ENCODE measurements around the gene KRTAP26-1. TPM values are rescaled to one million over a fixed set of nuclear protein-coding genes. Genes with fewer than 3 reads are reported as not detected.

The KRTAP26-1 gene
- total and polyA plus RNA-seq, 2 experiments from 2014 or later = not detected

- H3F3A ChIP-seq (replicated peaks; ENCODE audit: low read depth) = no peaks in the 10 kb centered on the region
- Mint-ChIP-seq H3K4me1 (no peaks in the 10 kb centered on the region), H3K27me3 (ENCODE audit: insufficient read depth, low read depth, poor library complexity) (no peaks in the 10 kb centered on the region), H3K9me3 (no peaks in the 10 kb centered on the region), H3K36me3 (ENCODE audit: low read depth) (no peaks in the 10 kb centered on the region), H3K27ac (no peak overlapping the region), H3K4me3 (no peak overlapping the region)
- H2AFZ ChIP-seq = no peak overlapping the region
- ATAC-seq = no peak
- H3K4me2 ChIP-seq = no peak overlapping the region
- no peak overlapping the region for H3K4me3 ChIP-seq
- no peaks in the 10 kb centered on the region for H4K20me1 ChIP-seq (replicated peaks; ENCODE audit: insufficient read depth)
- no peaks in the 10 kb centered on the region for H3K9me2 ChIP-seq (ENCODE audit: insufficient read depth)
- H3K79me2 ChIP-seq (replicated peaks; ENCODE audit: insufficient read depth) = no peaks in the 10 kb centered on the region
- H3K27me3 ChIP-seq (ENCODE audit: insufficient read depth) = no peaks in the 10 kb centered on the region
- H3K27ac ChIP-seq (ENCODE audit: low read depth) = no peak overlapping the region
- H3K36me3 ChIP-seq (ENCODE audit: insufficient read depth) = no peaks in the 10 kb centered on the region
- TF ChIP-seq ZNF462 (CRISPR knock-in tag; IDR thresholded peaks at IDR 0.05) (no peak), JUNB (IDR thresholded peaks at IDR 0.05; ENCODE audit: unreplicated experiment) (no peak), POLR2AphosphoS5 (IDR thresholded peaks at IDR 0.05; ENCODE audit: low read depth) (no peak), ZNF331 (CRISPR knock-in tag; IDR thresholded peaks at IDR 0.05; ENCODE audit: low read depth) (no peak), EZH2 (IDR thresholded peaks at IDR 0.05; ENCODE audit: low read depth, unreplicated experiment) (no peak), REST (IDR thresholded peaks at IDR 0.05; ENCODE audit: unreplicated experiment) (no peak), ZNF114 (CRISPR knock-in tag; IDR thresholded peaks at IDR 0.05) (no peak), EZH2phosphoT487 (IDR thresholded peaks at IDR 0.05; ENCODE audit: unreplicated experiment) (no peak), NANOG (IDR thresholded peaks at IDR 0.05; ENCODE audit: borderline replicate concordance) (no peak), STAT1 (IDR thresholded peaks at IDR 0.05; ENCODE audit: unreplicated experiment) (no peak), CREB1 (CRISPR knock-in tag; IDR thresholded peaks at IDR 0.05; ENCODE audit: low read depth) (no peak)
- TF ChIP-seq, protein P1, sequence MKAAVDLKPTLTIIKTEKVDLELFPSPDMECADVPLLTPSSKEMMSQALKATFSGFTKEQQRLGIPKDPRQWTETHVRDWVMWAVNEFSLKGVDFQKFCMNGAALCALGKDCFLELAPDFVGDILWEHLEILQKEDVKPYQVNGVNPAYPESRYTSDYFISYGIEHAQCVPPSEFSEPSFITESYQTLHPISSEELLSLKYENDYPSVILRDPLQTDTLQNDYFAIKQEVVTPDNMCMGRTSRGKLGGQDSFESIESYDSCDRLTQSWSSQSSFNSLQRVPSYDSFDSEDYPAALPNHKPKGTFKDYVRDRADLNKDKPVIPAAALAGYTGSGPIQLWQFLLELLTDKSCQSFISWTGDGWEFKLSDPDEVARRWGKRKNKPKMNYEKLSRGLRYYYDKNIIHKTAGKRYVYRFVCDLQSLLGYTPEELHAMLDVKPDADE (IDR thresholded peaks at IDR 0.05) = no peak
- TF ChIP-seq, protein P2, sequence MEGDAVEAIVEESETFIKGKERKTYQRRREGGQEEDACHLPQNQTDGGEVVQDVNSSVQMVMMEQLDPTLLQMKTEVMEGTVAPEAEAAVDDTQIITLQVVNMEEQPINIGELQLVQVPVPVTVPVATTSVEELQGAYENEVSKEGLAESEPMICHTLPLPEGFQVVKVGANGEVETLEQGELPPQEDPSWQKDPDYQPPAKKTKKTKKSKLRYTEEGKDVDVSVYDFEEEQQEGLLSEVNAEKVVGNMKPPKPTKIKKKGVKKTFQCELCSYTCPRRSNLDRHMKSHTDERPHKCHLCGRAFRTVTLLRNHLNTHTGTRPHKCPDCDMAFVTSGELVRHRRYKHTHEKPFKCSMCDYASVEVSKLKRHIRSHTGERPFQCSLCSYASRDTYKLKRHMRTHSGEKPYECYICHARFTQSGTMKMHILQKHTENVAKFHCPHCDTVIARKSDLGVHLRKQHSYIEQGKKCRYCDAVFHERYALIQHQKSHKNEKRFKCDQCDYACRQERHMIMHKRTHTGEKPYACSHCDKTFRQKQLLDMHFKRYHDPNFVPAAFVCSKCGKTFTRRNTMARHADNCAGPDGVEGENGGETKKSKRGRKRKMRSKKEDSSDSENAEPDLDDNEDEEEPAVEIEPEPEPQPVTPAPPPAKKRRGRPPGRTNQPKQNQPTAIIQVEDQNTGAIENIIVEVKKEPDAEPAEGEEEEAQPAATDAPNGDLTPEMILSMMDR (conservative IDR thresholded peaks at IDR 0.05; ENCODE audit: low read depth in 2 of 2) = no peak
- H3K4me1 ChIP-seq (ENCODE audit: insufficient read depth) = no peaks in the 10 kb centered on the region
- no peak for DNase-seq (ENCODE audit: low spot score)
These were observed 13.6 kb upstream of the KRTAP26-1 start for GRCh38 chr21:30333736-30334135.
